CD4-positive, alpha-beta T cell treated with Interleukin-15 for 1 hour (primary cell): ENCODE results near the gene STYXL1.

Experiments used
- DNase-seq: peaks from one replicate; pipeline ENCODE4 v3.0.0-alpha.2; 2020

Gene STYXL1

DNA sequence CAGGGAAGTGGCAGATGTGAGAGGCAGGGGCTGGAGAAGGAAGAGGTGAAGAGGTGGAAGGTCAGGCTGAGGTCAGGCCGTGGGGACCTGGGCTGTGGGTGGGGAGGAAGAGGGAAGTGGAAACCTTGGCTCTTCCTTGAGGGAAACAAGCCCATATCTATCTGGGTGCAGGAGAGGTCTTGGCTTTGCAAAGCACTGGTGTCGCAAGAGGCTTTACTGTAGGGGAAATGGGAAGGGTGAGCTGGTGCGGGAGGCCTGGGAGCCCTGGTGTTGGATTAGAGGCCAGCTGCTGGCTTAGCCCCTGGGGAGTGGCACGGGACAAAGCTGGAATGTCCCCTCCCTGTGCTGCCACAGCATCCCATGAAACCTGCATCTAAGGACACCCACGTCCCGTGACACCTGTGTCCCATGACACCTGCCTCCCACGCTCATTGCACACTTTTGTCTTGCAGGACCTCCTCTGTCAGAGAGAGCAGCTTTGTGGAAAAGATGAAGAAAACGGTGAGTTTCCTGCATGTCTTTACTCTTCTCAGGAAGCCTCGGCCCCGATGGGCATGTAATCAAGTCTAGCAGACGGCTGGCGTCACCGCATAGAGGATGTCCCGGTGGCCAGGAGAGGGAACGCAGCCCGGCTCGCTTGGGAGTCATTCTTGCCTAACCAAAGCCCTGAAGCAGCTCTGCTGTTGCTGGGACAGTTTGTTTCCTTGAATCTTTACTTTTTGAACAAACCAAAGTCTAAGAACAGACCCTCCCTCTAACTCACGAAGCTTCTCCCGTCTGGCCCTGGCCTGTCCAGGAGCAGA, 75.6 kb downstream of the STYXL1 start:
- no peak for DNase-seq

DNA sequence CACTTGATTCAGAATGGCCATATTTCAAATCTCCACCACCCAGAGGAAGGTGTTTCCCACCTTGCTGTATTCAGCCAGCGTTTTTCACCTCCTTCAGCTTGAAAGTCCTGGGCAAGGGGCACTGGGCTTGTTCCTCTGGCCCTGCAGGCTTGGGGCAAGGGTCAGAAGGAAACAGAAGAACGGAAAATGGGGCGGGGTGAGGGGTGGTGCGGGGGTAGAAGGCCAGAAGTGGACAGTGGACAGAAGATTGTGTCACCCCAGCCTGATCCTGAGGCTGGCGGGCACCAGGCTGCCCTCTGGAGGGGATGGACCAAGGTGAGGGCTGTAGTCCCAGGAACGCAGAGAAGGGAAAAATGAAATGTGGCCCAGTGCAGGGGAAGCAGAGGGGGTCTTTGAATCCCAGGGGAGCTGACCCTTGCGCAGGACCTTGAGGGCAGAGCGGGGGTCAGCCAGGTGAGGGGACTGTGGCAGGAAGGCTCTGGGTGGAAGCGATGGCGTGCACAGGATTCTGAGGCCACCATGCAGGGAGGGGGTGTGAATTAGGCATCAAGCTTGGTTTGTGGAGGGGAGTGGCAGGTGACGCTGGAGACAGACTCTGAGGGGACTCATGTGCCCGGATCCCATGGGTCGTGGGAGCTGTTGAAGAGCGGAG, 76.4 kb downstream of the STYXL1 start:
- no peak for DNase-seq

DNA sequence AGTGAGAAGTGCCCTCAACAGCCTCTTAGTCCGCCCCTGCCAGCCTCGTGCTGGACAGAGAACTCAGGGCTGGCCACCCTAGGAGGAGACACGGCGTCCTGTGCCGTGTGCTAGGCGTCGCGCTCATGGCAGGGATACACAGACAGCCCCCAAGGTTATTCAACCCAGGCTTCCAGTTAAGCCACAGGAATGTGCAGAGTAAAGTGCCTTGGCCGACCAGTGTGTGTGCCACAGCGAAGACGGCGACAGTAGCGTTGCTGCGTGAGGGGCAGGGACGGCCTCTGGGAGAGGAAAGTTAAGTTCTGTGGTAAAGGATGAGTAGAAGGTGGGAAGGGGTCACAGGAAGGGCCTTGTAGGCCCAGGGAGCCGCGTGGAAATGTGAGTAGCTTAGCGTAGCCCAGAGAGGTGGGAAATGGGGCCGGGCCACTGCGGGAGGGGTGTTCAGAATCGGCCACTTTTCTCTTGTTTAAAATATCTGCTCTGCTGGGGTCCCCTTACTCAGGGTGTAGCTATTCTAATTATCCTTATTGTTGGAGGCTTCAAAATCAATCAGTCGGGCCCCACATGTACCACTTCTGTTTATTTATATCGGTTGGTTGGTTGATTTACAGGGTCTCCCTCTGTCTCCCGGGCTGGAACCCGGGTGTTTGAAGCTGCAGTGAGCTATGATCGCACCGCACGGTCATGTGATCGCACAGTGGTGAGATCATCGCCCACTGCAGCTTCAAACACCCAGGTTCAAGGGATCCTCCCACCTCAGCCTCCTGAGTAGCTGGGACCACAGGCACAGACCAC, 77.9 kb downstream of the STYXL1 start:
- DNase-seq: no peak

DNA sequence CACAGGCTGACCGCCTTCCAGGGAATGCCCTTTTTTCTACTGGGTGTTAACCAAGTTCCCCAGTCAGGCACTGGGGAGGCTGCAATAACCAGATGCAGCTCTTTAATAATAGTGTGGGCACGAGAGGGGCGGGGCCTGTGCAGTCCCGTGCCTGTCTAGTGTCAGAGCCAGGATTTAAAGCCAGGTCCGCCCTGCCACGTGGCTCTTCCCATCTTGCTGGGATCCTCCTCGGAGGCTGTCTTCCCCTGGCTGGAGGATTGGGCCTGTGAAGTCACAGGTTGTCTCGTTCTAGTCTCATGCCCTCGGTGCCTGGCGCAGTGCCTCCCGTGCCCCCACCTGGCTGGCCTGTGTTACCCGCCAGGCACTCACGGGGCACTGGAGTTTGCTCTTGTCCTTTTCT, 78.6 kb downstream of the STYXL1 start:
- no peak for DNase-seq

DNA sequence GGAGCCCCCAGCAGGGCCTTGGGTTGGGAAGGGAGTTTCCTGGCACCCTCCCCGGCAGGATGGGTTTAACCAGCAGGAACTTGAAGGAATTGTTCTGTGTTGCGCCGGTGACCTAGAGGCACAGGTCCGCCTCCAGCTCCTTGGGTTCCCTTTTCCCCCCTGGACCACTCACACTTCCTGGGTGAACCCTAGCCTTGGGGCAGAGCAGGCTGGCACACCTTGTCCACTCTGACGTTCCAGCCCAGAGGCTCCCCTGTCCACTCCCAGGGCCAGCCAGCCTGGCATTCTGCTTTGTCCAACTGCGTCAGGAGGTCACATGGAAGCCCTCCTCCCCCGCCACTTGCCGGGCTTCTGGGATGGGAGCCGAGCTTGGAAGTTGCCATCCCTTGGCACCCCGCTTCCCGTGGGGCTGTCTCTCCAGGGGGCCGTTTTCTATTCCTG, 79.2 kb downstream of the STYXL1 start:
- no peak for DNase-seq

DNA sequence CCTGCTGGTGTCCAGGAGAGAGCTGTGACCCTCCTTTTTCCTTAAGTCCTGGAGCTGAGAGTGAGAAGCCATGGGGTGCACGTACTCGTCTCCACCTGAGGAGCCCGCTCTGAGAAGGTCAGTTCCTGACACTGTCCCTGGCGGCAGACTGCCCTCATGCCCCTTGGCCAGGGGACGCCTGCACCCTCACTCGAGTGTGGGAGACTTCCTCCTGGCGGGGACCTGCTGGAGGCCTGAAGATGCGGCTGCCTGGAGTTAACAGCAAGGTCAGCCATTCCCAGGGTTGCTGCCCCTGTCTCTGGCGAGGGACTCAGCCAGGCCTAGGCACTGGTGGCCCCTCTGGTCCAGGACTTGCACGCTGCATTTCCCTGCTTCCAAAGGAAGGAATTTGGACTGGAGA, 79.8 kb downstream of the STYXL1 start:
- DNase-seq: no peak

DNA sequence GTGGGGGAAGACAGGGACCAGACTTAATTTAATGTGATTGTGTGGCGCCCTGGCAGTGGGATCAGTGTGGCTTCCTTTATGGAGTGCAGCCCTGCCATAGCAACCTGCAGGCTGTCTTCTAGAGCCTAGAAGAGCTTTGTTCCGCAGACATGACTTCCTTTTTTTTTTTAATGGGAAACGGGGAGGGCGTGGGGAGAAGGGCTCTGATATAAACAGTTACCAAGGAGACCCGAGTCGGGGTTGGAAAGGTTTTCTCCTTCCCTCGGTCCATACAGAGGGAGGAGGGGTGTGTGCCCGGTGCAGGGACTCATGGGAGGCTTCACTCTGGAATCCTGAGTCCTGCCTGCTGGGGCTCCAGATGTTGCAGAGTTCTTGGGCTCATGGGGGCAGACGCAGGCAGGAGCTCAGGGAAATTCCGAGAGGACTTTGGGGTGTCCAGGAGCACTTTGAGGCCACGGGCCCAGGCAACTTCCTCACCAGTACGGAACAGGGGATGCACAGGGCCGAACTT, 80.3 kb downstream of the STYXL1 start:
- no peak for DNase-seq

DNA sequence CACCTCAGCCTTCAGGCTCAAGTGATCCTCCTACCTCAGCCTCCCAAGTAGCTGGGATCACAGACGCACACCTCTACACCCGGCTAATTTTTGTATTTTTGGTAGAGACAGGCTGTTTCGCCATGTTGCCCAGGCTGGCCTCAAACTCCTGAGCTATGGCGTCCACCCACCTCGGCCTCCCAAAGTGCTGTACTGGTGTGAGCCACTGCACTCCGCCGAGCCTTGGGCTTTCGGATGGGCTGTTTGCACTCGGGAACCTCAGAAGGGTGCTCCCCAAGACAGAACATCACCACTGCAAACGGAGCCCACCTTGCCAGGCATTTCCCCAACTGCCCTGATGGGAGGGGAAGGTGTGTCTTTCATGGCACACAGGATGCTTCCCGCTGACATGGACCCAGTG, 80.7 kb downstream of the STYXL1 start:
- DNase-seq: no peak

DNA sequence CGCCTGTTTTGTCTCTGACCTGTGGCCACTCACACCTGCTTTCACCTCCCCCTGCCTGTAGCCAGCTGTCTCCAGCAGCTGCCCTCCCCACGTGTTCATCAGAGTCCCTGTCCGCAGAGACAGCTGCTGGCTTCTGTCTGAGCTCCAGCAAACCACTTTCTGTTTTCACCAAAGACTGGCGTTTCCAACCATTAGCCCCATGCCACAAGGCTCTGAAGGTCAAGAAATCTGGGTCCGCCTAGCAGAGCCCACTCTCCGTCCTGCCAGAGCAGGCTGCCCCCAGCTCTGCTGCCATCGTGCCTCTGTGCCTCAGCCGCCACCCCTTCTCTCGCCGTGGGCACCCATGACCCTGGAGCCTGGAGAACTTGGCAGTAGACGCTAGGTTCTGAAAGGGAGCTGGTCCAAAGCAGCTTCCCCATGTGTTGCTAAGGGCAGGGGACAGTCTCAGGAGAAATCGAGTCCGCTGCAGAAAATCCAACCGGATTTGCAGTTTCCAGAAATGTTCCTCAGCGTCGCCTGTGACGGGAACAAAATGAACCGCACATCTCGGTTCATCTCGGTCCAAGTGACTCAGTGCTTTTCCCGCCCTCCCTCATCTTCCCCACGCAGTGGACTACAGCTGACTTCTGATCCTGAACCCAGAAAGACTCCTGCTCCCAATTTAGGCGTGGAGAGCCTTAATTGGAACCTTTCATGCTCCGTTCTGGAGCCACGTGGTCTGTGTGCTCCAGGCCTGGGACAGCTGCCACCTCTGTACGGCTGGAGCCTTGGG, 81.4 kb downstream of the STYXL1 start:
- DNase-seq: no peak

DNA sequence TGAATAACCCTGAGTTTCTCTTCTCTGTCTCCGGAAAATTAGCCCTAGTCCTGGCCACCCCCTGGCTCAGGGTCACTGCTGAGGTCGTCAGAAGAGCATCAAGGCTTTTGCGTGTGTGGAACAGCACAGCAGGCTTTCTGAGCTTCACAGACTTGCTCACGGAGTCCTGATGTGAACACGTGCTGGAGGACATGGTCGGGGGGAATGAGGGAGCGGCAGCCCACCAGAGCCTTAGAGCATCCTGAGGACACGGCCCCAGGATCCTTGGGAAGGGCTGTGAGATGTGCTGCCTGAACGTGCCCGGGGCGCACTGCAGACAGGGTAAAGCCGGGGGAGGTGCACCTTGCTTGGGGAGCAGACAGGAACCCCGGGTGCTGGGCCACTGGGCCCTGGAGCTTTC, 82.2 kb downstream of the STYXL1 start:
- DNase-seq: no peak

DNA sequence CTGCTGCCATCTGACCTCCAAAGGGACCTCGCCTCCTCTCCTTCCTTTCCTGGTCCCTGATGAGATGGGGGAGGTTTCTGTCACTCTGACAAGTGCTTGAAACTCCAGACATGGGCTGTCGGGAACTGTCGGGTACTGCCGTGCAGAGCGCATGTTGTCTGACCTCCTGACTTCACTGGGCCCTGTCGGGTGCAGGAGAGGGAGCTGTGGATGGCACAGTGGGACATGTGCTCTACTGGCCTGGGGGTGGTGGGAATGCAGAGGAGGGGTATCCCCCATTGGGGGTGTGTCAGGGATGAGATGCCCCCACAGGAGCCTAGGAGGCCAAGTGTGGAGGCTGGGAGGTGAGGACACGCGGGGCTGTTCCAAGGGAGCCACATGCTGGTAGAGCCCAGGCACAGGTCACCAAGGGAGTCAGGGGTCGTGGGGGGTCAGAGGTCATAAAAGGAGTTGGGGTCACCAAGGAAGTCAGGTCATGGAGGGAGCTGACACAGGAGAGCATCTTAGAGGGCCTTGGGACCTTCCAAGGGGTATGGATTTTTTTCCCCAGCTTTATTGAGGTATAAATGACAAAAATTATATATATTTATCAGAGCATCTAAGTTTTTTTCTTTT, 84.3 kb downstream of the STYXL1 start:
- no peak for DNase-seq

DNA sequence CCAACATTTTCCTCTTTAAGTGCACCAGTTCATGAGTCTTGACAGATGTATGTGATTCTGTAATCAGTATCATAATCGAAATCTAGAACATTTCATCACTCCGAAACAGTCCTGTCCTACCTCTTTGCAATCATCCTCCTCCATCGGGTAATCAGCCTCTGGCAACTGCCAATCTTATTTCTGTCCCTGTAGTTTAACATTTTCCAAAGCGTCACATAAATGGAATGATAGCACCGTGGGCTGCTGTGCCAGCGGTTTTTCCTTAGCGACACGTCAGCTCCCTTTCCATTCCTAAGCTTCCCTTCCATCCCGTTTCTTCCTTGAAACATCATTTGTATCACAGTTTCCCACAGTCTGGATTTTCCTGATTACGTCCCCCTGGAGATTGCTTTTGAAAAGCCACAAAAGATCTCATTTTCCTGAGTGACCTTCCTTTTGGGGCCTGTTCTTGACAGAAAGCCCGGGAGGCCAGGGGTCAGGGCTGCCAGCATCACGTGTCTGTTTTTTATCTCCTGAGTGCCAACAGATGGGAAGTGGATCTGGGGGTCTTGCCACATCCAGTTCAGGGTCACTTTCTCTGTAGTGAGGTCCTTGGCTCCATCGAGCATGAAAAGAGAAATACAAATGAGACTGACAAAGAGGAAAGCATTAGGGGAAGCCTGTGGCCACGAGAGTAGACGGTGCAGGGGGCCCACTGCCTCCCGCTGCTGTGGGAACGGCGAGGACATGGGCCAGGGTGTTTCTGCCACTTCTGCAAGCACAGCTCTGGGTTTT, 85.0 kb downstream of the STYXL1 start:
- DNase-seq: no peak

DNA sequence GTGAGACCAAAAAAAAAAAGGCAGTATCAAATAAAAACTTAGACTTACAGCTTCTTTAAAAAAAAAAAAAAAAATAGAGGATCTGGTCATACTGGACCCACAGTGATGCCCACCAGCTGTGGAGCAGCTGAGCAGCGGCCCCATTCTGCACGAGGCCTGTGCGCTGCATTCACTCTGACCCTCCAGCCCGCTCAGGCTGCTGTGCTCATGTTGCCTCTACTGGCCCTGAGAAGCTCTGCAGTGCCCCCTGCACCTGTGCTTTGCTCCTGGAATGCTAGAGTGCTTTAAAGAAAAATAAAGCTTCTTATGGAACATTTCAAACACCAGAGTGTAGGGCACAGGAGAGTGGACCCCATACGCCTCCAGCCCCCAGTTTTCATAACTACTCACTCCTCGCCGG, 86.6 kb downstream of the STYXL1 start:
- no peak for DNase-seq

DNA sequence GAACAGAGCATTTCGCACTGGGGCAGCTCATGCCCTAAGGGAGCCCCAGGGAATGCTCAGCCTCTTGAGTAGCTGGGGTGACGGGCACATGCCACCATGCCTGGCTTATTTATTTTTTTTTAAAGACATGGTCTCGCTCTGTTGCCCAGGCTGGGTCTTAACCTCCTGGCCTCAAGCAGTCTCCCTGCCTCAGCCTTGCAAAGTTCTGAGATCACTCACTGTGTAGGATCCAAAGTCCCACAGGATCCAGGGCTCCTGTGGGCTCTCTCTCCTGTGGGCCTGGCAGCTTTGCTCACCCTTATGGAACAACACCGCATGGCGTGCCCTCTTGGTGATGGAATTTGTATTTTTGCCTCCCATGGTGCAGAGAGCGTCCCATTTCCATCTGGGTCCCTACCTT, 87.4 kb downstream of the STYXL1 start:
- DNase-seq: no peak

DNA sequence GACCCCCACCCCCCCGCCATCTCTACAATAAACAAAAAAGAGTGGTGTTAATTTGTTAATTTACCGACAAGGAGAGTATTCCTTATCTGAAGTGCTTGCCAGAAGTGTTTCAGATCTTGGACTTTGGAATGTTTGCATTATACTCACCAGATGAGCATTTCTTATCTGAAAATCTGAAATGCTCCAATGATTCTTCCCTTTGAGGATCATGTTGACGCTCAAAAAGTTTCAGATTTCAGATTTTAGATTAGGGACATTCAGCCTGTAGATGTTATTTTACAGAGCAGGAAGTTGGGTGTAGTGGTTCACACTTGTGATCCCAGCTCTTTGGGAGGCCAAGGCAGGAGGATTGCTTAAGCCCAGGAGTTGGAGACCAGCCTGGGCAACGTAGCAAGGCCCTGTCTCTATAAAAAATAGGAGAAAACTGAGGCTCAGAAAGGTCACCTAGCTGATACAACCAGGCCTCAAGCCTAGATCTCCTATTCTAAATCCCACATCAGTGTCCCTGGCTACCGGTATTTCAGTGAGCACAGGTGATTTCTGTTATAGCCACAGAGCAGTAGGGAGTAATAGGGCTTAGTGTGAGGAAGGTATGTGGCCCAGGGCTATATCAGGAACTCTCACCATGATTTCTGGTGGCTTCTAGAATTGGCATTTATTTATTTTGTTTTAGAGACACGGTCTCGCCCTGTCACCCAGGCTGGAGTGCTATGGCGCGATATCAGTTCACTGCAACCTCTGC, 88.8 kb downstream of the STYXL1 start:
- DNase-seq: no peak

DNA sequence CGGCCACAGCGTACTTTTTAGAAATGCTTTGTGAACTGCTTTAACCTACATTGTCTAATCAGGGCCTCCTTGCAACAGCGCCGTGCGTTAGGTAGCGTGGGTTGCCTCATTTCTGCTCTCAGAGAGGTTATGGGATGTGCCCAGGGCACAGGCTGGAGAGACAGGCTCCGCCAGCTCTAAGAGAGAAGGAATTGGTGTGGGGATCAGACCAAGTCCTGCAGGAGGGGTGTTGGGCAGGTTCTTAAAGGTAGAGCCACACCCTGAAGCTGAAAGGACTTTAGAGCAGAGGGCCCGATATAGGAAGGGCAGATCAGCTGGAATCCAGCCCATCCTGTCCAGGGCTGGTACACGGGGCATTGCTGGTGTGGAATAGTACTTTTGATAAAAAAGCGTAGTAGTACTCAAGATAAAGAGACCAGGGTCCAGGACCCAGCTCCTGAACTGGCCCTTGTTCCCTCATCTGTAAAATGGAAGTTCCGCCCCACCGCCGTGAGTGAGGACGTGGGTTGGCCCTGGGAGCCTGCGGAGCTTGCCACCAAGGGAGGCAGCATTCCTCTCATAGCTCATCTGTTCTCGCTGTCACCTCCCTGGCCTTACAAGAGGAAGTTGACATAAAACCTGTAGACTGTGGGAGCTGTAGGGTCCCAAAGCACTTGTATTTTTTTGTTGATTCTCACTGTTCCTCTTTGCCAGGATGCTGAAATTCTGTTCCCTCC, 90.6 kb downstream of the STYXL1 start:
- no peak for DNase-seq

DNA sequence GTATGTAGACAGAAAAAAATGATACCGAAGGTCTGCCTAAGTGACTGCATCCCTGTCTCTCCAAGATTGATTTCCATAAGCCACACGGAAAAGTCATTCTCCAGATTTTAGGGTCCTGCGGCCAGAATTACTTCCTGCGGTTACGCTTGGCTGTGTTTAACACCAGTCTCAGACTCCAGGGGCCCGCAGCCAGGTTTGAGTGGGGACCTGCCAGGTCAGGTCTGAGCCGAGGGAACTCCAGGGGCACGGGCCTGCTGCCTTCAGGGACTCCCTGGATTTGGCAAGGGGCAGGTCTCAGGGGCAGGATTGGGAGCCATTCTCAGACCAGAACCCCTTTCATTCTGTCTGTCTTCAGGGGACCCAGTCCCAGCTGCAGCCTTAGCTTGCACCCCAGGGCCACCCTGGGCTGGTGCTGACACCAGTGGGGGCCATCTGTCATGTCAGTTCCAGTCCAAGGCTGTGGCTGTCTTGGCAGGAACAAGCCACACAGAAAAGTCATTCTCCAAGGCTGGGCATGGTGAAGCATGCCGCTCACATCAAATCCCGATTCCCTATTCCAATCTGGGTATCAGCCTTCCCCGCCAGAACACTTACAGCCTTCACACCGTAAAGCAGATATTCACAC, 92.4 kb downstream of the STYXL1 start:
- no peak for DNase-seq

DNA sequence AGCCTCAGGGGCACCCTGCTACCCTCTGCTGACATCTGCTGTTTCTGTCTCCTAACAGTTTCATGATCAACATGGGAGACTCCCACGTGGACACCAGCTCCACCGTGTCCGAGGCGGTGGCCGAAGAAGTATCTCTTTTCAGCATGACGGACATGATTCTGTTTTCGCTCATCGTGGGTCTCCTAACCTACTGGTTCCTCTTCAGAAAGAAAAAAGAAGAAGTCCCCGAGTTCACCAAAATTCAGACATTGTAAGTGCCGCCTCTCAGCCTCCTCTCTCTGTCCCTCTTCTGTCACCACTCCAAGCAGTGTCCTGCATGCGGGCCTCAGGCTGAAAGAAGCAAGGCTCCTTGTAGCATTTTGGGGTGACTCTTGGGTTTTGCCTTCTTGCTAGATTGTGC, 93.9 kb downstream of the STYXL1 start:
- no peak for DNase-seq

DNA sequence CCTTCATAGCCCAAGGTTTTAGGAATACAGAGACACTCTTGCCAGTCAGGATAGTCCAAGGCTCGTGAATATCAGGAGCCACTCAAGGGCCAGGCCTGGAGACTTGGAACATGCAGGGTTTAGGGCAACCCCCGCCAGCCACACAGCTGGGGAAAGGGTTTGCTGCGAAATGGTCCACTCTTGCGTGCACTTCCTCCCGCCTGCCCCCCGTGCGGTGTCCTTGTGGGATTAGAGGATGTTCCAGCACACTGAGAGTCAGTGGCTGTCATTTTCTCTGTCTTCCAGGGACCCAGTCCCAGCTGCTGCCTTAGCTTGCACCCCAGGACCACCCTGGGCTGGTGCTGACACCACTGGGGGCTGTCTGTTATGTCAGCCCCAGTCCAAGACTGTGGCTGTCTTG, 94.4 kb downstream of the STYXL1 start:
- no peak for DNase-seq

DNA sequence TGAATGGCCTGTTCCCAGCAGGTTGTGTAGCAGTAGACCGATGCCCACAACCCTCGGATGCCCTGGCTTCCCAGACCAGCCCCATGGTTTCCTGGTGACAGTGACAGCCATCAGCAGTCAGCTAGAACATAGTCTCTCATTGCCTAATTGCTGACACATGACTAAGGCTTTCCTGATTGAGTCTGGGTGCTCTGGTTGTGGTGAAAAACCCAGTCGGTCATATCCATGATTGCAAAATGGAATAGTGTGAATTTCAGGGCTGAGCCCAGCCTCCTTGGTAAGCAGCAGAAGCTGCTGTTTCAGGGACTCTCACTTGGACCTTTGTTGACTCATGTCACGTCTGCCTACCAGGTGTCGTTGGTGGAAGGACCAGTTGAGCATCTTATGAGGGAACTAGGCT, 96.3 kb downstream of the STYXL1 start:
- DNase-seq: peak; percentile 68
